Ramos (cell line): ENCODE data around the gene ZAP70.
"Not testable (repeated sequence)": the region's sequence is repeated elsewhere in the genome, so short reads cannot be mapped to it uniquely, and the experiment has no call there.

Experiments used
- in situ Hi-C: fragments of 300-500 bp; cut with MboI; formaldehyde crosslinking; loops from one replicate; pipeline ENCODE4 v1.14.3; 2022; ENCODE audit warnings: low sequenced_read_pairs; ENCODE audit not compliant: unreplicated experiment

The ZAP70 gene

GRCh38 chr2:97713296-97714083 is at the start of gene ZAP70:
Gene ZAP70 (plus strand): TSS chr2:97713576. CDS start chr2:97724037, 10,461 bp downstream.
- in situ Hi-C loops = no loop called here

- in situ Hi-C loops = loop anchor here (25.0 kb wide), 1 partner anchor 1601 kb away; no protein-coding TSS in a partner anchor
These were observed 49.8 kb upstream of the ZAP70 start for GRCh38 chr2:97663626-97663961.

- in situ Hi-C loops = loop anchor here (25.0 kb wide), 1 partner anchor 1602 kb away; no protein-coding TSS in a partner anchor
These were observed 49.3 kb upstream of the ZAP70 start, which contains the start of gene ACTR1B for GRCh38 chr2:97663962-97664635. Gene ACTR1B (minus strand): TSS chr2:97664044. CDS start chr2:97663890, 154 bp downstream.

- in situ Hi-C loops = loop anchor here (25.0 kb wide), 1 partner anchor 1602 kb away; no protein-coding TSS in a partner anchor
These were observed 48.8 kb upstream of the ZAP70 start for GRCh38 chr2:97664636-97664970.

GRCh38 chr2:97669448-97669847 is 43.9 kb upstream of the ZAP70 start, which contains the start of gene C2orf92:
Gene C2orf92 (plus strand): TSS chr2:97669713. CDS start chr2:97669789, 76 bp downstream.
- in situ Hi-C loops = loop anchor here (25.0 kb wide), 1 partner anchor 1607 kb away; no protein-coding TSS in a partner anchor

- in situ Hi-C loops = loop anchor here (25.0 kb wide), 1 partner anchor 1608 kb away; no protein-coding TSS in a partner anchor
These were observed 42.9 kb upstream of the ZAP70 start for GRCh38 chr2:97670471-97670870.

- in situ Hi-C loops = loop anchor here (25.0 kb wide), 1 partner anchor 1609 kb away; no protein-coding TSS in a partner anchor
These were observed 41.9 kb upstream of the ZAP70 start for GRCh38 chr2:97671526-97671925.

- in situ Hi-C loops = loop anchor here (25.0 kb wide), 1 partner anchor 1610 kb away; no protein-coding TSS in a partner anchor
These were observed 40.7 kb upstream of the ZAP70 start for GRCh38 chr2:97672606-97673140.

GRCh38 chr2:97673182-97673914 is 40.0 kb upstream of the ZAP70 start:
- in situ Hi-C loops = loop anchor here (25.0 kb wide), 1 partner anchor 1611 kb away; no protein-coding TSS in a partner anchor

- in situ Hi-C loops = loop anchor here (25.0 kb wide), 1 partner anchor 1612 kb away; no protein-coding TSS in a partner anchor
These were observed 39.5 kb upstream of the ZAP70 start for GRCh38 chr2:97673915-97674283.

- in situ Hi-C loops = no loop called here
These were observed 37.8 kb upstream of the ZAP70 start for GRCh38 chr2:97675430-97676113.

- in situ Hi-C loops = no loop called here
These were observed 36.8 kb upstream of the ZAP70 start for GRCh38 chr2:97676620-97677019.

- in situ Hi-C loops = no loop called here
These were observed 35.9 kb upstream of the ZAP70 start for GRCh38 chr2:97677480-97677879.

GRCh38 chr2:97678298-97678697 is 35.1 kb upstream of the ZAP70 start:
- in situ Hi-C loops = no loop called here

GRCh38 chr2:97687235-97687634 is 26.1 kb upstream of the ZAP70 start:
- in situ Hi-C loops = not testable (repeated sequence)

GRCh38 chr2:97688062-97688827 is 25.1 kb upstream of the ZAP70 start:
- in situ Hi-C loops = no loop called here

GRCh38 chr2:97691166-97691565 is 22.2 kb upstream of the ZAP70 start:
- in situ Hi-C loops = loop anchor here (10.0 kb wide), 1 partner anchor 96 kb away; no protein-coding TSS in a partner anchor

- in situ Hi-C loops = loop anchor here (10.0 kb wide), 1 partner anchor 99 kb away; no protein-coding TSS in a partner anchor
These were observed 19.9 kb upstream of the ZAP70 start for GRCh38 chr2:97693476-97693875.
